ENCODE data around the gene ARHGAP42. TPM values are rescaled to one million over a fixed set of nuclear protein-coding genes. Genes with fewer than 3 reads are reported as not detected.
"Not testable (repeated sequence)": the region's sequence is repeated elsewhere in the genome, so short reads cannot be mapped to it uniquely, and the experiment has no call there.

ARHGAP42 gene
- total and polyA plus RNA-seq, 3 donors from 2014 or later, result 9.8 to 12.1 (median 10.4) TPM

- intact Hi-C loops (cut with DNase I; ENCODE audit: low total_unique reads), result no loop called here
- Histone ChIP-seq H3K27me3 (no peaks in the 10 kb centered on the region), H3K9me3 (no peaks in the 10 kb centered on the region), H3K4me1 (no peaks in the 10 kb centered on the region), H3K4me3 (no peak overlapping the region), H3K27ac (no peak overlapping the region), H3K36me3 (ENCODE audit: low read depth, missing control alignments) (no peaks in the 10 kb centered on the region)
- DNase-seq, result no peak
- WGBS, 2 donors, result 91 to 94% methylated on average over 3 of the region's 3 CpGs
- TF ChIP-seq POLR2A (IDR thresholded peaks at IDR 0.05) (no peak), CTCF (IDR thresholded peaks at IDR 0.05) (no peak)
Measured at GRCh38 chr11:100888836-100889235, 201.7 kb downstream of the ARHGAP42 start.

GRCh38 chr11:100889758-100890157 is 202.7 kb downstream of the ARHGAP42 start:
- no peaks in the 10 kb centered on the region for H3K36me3 ChIP-seq (ENCODE audit: low read depth, missing control alignments)
- 61 to 64% methylated on average over 2 of the region's 2 CpGs for WGBS, 2 donors
- H3K27ac ChIP-seq, result no peak overlapping the region
- no peak overlapping the region for H3K4me3 ChIP-seq
- H3K27me3 ChIP-seq, result no peaks in the 10 kb centered on the region
- no peaks in the 10 kb centered on the region for H3K9me3 ChIP-seq
- intact Hi-C loops (cut with DNase I; ENCODE audit: low total_unique reads), result no loop called here
- H3K4me1 ChIP-seq, result no peaks in the 10 kb centered on the region
- DNase-seq, result no peak
- no peak for TF ChIP-seq POLR2A (IDR thresholded peaks at IDR 0.05)
- TF ChIP-seq CTCF (IDR thresholded peaks at IDR 0.05), result no peak

DNA sequence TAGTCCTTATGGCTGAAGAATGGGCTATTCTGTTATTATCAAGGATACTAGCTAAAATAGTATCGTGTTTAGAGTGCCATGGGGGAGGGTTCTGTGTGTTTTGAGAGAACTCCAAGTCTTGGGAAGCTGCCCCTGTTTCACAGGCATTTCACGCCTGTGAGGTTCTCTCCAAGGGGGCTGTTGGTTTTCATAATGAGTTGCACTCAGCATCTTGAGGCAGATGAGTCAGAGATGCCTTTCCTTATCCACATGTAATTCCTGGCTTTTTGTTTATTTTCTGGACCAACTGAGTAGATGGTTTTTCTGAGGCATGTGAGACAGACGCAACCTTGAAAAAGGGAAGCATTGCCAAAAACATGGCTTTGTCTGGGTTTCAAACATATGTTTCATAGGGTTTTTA is 203.7 kb downstream of the ARHGAP42 start:
- no peak for DNase-seq
- H3K27ac ChIP-seq, result no peak overlapping the region
- intact Hi-C loops (cut with DNase I; ENCODE audit: low total_unique reads), result no loop called here

DNA sequence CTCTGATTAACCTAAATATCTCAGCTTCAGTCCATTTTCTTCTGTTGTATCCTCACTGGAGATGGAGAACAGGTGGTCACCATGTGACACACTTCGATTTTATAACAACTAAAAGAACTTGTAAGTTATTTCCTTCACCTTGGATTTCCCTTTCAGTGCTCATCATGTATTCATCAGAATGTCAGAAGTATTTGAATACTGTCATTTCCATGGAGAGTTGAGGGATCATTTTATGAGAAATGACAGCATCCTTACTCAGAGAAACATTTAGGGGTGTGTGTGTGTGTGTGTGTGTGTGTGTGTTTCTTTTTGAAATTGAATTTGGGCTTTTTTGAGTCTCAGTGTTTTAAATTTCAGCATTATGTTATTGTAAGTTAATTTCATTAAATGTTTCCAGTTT is 205.8 kb downstream of the ARHGAP42 start:
- DNase-seq, result no peak
- no peak for TF ChIP-seq POLR2A (IDR thresholded peaks at IDR 0.05)
- no peak for TF ChIP-seq CTCF (IDR thresholded peaks at IDR 0.05)
- no peaks in the 10 kb centered on the region for H3K36me3 ChIP-seq (ENCODE audit: low read depth, missing control alignments)
- no peak overlapping the region for H3K27ac ChIP-seq
- no peaks in the 10 kb centered on the region for H3K9me3 ChIP-seq
- no peaks in the 10 kb centered on the region for H3K4me1 ChIP-seq
- 71 to 91% methylated on average over 1 of the region's 1 CpG for WGBS, 2 donors
- no peaks in the 10 kb centered on the region for H3K27me3 ChIP-seq
- intact Hi-C loops (cut with DNase I; ENCODE audit: low total_unique reads), result no loop called here
- H3K4me3 ChIP-seq, result no peak overlapping the region

More for the DNA sequence above, 203.7 kb downstream of the ARHGAP42 start:
- no peaks in the 10 kb centered on the region for H3K4me1 ChIP-seq
- WGBS, 2 donors, result 38 to 46% methylated on average over 3 of the region's 3 CpGs
- H3K9me3 ChIP-seq, result no peaks in the 10 kb centered on the region
- no peaks in the 10 kb centered on the region for H3K36me3 ChIP-seq (ENCODE audit: low read depth, missing control alignments)
- no peaks in the 10 kb centered on the region for H3K27me3 ChIP-seq
- no peak overlapping the region for H3K4me3 ChIP-seq
- no peak for TF ChIP-seq CTCF (IDR thresholded peaks at IDR 0.05)
- TF ChIP-seq POLR2A (IDR thresholded peaks at IDR 0.05), result no peak

DNA sequence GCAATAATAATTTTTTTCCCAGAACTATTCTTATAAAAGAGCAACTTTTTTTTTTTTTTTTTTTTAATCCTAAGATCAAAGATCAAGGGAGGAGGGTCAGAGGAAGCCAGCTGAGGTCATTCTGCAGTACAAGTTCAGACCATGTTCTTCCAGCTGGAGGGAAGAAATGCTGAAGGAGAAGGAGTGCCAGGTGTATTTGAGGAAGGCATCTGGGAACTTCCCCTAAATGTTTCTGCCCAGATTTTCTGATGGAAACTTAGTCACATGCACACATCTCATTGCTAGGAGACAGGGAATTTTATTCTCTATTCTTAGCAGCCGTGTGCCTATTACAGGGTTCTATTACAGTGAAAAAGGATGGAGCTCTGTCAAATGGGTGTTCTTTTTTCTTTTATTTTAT is 208.4 kb downstream of the ARHGAP42 start:
- Histone ChIP-seq H3K36me3 (ENCODE audit: low read depth, missing control alignments) (no peaks in the 10 kb centered on the region), H3K27me3 (no peaks in the 10 kb centered on the region), H3K4me3 (no peak overlapping the region), H3K9me3 (no peaks in the 10 kb centered on the region), H3K4me1 (no peaks in the 10 kb centered on the region), H3K27ac (no peak overlapping the region)
- no peak for TF ChIP-seq CTCF (IDR thresholded peaks at IDR 0.05)
- TF ChIP-seq POLR2A (IDR thresholded peaks at IDR 0.05), result no peak
- intact Hi-C loops (cut with DNase I; ENCODE audit: low total_unique reads), result no loop called here
- DNase-seq, result no peak
- WGBS, 2 donors, result 64 to 67% methylated on average over 1 of the region's 1 CpG

DNA sequence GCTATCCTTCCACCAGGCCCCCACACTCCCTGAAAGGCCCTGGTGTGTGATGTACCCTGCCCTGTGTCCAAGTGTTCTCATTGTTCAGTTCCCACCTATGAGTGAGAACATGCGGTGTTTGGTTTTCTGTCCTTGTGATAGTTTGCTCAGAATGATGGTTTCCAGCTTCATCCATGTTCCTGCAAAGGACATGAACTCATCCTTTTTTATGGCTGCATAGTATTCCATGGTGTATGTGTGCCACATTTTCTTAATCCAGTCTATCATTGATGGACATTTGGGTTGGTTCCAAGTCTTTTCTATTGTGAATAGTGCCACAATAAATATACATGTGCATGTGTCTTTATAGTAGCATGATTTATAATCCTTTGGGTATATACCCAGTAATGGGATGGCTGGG is 208.9 kb downstream of the ARHGAP42 start:
- H3K27me3 ChIP-seq; H3K36me3 ChIP-seq (ENCODE audit: low read depth, missing control alignments); H3K27ac ChIP-seq; intact Hi-C loops (cut with DNase I; ENCODE audit: low total_unique reads); H3K9me3 ChIP-seq; H3K4me1 ChIP-seq; DNase-seq; H3K4me3 ChIP-seq: not testable (repeated sequence)
- WGBS, 2 donors, result 93 to 100% methylated on average over 1 of the region's 1 CpG

DNA sequence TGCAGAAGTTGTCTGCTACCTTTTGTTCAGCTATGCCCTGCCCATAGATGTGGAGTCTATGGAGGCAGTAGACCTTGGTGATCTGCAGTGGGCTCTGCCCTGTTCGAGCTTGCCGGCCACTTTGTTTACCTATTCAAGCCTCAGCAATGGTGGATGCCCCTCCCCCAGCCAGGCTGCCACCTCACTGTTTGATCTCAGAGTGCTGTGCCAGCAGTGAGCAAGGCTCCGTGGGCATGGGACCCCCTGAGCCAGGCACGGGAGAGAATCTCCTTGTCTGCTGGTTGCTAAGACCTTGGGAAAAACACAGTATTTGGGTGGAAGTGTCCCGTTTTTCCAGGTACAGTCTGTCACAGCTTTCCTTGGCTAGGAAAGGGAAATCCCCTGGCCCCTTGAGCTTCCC is 214.4 kb downstream of the ARHGAP42 start:
- intact Hi-C loops (cut with DNase I; ENCODE audit: low total_unique reads); H3K36me3 ChIP-seq (ENCODE audit: low read depth, missing control alignments); DNase-seq; H3K27ac ChIP-seq; H3K4me1 ChIP-seq; H3K4me3 ChIP-seq; H3K27me3 ChIP-seq; H3K9me3 ChIP-seq: not testable (repeated sequence)
- WGBS, 2 donors, result 86% methylated on average over 4 of the region's 5 CpGs; no CpG with 5 or more reads in 1 of the 2 donors

Data from testis (tissue), 3 donors.